ENCODE results near the gene CLCNKB.

GRCh38 chr1:16094453-16095158, 51.0 kb downstream of the CLCNKB start:
- TF ChIP-seq CTCF (IDR thresholded peaks at IDR 0.05; ENCODE audit: low read depth, low read length, poor library complexity, severe bottlenecking) (no peak), EZH2phosphoT487 (IDR thresholded peaks at IDR 0.05; ENCODE audit: borderline replicate concordance, low read length) (no peak)

Measured in DOHH2 (cell line).